Measurements from ENCODE around the gene ALPK1.
"Not testable (repeated sequence)": the region's sequence is repeated elsewhere in the genome, so short reads cannot be mapped to it uniquely, and the experiment has no call there.

The ALPK1 gene

DNA sequence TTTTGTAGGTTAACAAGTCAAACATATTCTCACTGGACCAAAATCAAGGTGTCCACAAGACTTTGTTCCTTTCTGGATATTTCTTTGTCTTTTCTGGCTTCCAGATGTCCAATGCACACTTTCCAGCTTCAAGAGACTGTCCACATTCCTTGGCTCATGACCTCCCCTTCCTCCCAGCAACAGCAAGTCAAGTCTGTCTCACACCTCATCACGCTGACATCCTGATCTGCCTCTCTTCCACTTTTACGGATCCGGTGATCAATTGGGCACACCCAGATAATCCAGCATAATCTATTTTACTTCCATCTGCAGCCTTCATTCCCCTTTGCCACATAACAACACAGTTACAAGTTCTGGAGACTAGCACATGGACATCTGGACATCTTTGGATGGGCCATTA, 21.1 kb upstream of the ALPK1 start:
- H3K27me3 ChIP-seq (ENCODE audit: control insufficient read depth, insufficient read depth, low read length) = no peaks in the 10 kb centered on the region
- no peak overlapping the region for H3K9ac ChIP-seq (ENCODE audit: low read length)
- H3K4me3 ChIP-seq (ENCODE audit: low read depth, low read length) = no peak overlapping the region
- H3K4me1 ChIP-seq (ENCODE audit: control insufficient read depth, insufficient read depth, low read length) = peaks cover 6% of the 10 kb centered on the region
- H3K9me3 ChIP-seq (ENCODE audit: control insufficient read depth, insufficient read depth, low read depth, low read length) = peaks cover 7% of the 10 kb centered on the region
- no peak overlapping the region for H3K27ac ChIP-seq (ENCODE audit: low read depth, low read length)
- H3K36me3 ChIP-seq (ENCODE audit: control insufficient read depth, insufficient read depth, low read length) = no peaks in the 10 kb centered on the region

- Histone ChIP-seq H3K4me3 (ENCODE audit: low read depth, low read length) (no peak overlapping the region), H3K27ac (ENCODE audit: low read depth, low read length) (no peak overlapping the region), H3K9me3 (ENCODE audit: control insufficient read depth, insufficient read depth, low read depth, low read length) (peaks cover 15% of the 10 kb centered on the region), H3K4me1 (ENCODE audit: control insufficient read depth, insufficient read depth, low read length) (no peaks in the 10 kb centered on the region), H3K9ac (ENCODE audit: low read length) (no peak overlapping the region), H3K36me3 (ENCODE audit: control insufficient read depth, insufficient read depth, low read length) (no peaks in the 10 kb centered on the region), H3K27me3 (ENCODE audit: control insufficient read depth, insufficient read depth, low read length) (no peaks in the 10 kb centered on the region)
These were observed 19.9 kb upstream of the ALPK1 start for GRCh38 chr4:112277220-112277619.

DNA sequence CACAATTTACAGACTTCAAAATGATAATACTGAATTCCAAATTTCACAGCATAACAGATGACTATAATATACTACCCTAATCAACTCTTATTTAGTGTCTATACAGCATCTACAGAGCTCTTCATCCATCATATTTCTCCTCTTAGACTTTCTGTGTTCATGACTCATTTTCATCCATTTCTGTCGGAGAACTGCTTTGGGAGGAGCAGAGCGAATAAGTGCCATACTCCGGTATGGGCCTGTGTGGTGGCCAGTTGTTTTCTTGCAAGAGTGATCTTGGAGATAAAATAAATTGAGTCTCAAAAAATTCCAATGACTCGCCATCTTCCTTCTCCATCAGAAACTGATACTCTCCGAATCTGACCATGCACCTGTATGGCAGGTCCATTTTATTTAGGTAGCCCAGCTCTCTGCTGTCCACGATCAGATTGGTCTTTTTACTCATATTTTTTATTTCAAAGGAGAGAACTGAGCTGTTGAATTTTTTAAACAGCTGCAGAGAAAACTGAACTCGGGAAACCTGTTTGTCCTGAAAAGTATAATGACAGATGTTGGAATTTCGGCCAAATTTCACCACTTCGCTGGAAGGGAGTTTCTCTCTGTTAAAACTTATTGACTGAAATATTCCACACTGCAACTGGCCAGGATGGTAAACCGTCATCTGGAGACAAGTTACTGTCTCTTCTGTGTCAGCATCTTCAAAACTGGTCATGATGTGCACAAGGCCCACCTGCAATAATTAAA, 19.3 kb upstream of the ALPK1 start:
- Histone ChIP-seq H3K9ac (ENCODE audit: low read length) (no peak overlapping the region), H3K36me3 (ENCODE audit: control insufficient read depth, insufficient read depth, low read length) (no peaks in the 10 kb centered on the region), H3K4me1 (ENCODE audit: control insufficient read depth, insufficient read depth, low read length) (no peaks in the 10 kb centered on the region), H3K27me3 (ENCODE audit: control insufficient read depth, insufficient read depth, low read length) (no peaks in the 10 kb centered on the region), H3K27ac (ENCODE audit: low read depth, low read length) (no peak overlapping the region), H3K9me3 (ENCODE audit: control insufficient read depth, insufficient read depth, low read depth, low read length) (peaks cover 16% of the 10 kb centered on the region), H3K4me3 (ENCODE audit: low read depth, low read length) (no peak overlapping the region)

DNA sequence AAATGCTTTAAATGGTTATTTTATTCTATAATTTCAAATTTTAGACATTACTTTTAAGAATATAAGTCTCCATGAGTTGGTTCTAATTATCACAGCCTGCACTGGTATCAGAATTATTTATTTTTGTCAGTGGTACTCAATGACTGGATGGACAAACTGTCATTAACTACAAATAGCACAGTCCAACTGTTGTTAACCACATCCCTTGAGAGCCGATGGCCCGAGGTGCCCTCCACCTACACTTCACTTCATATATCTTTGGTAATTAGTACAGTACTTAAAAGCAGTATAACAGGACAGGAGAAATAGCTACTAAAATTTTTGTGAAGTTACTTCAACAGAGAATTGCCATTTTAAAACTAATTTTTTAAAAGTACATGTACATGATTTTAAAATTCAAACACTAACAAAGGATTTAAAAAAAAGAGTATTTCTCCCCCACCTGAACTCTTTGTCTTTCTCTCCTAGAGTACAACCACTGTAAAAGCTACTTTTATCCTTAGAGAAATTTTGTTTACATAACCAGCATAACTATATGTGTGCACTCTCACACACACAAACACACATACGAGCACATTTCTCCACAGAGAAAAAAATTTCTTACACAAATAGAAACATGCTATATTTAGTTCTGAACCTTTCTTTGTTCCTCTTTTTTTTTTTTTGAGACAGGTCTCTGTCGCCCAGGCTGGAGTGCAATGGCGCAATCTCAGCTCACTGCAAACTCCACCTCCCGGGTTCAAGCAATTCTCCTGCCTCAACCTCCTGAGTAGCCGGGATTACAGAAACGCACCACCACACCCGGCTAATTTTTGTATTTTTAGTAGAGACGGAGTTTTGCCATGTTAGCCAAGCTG, 17.9 kb upstream of the ALPK1 start:
- Histone ChIP-seq H3K4me1 (ENCODE audit: control insufficient read depth, insufficient read depth, low read length) (no peaks in the 10 kb centered on the region), H3K9me3 (ENCODE audit: control insufficient read depth, insufficient read depth, low read depth, low read length) (peaks cover 16% of the 10 kb centered on the region), H3K36me3 (ENCODE audit: control insufficient read depth, insufficient read depth, low read length) (no peaks in the 10 kb centered on the region), H3K27me3 (ENCODE audit: control insufficient read depth, insufficient read depth, low read length) (no peaks in the 10 kb centered on the region), H3K4me3 (ENCODE audit: low read depth, low read length) (no peak overlapping the region), H3K27ac (ENCODE audit: low read depth, low read length) (no peak overlapping the region), H3K9ac (ENCODE audit: low read length) (no peak overlapping the region)

GRCh38 chr4:112279882-112280315, 17.3 kb upstream of the ALPK1 start:
- Histone ChIP-seq H3K27ac (ENCODE audit: low read depth, low read length) (no peak overlapping the region), H3K4me3 (ENCODE audit: low read depth, low read length) (no peak overlapping the region), H3K27me3 (ENCODE audit: control insufficient read depth, insufficient read depth, low read length) (peaks cover 4% of the 10 kb centered on the region; the same call in 1 of the 2 replicates), H3K9me3 (ENCODE audit: control insufficient read depth, insufficient read depth, low read depth, low read length) (peaks cover 16% of the 10 kb centered on the region), H3K4me1 (ENCODE audit: control insufficient read depth, insufficient read depth, low read length) (0 out of 2 replicates have a peak, but pooled peaks cover 2% of the 10 kb centered on the region), H3K9ac (ENCODE audit: low read length) (no peak overlapping the region), H3K36me3 (ENCODE audit: control insufficient read depth, insufficient read depth, low read length) (no peaks in the 10 kb centered on the region)

GRCh38 chr4:112280386-112281056, 16.6 kb upstream of the ALPK1 start:
- H3K9ac ChIP-seq (ENCODE audit: low read length) = no peak overlapping the region
- peaks cover 10% of the 10 kb centered on the region; the same call in 1 of the 2 replicates for H3K27me3 ChIP-seq (ENCODE audit: control insufficient read depth, insufficient read depth, low read length)
- peaks cover 16% of the 10 kb centered on the region for H3K9me3 ChIP-seq (ENCODE audit: control insufficient read depth, insufficient read depth, low read depth, low read length)
- 0 out of 2 replicates have a peak, but pooled peaks cover 4% of the 10 kb centered on the region for H3K4me1 ChIP-seq (ENCODE audit: control insufficient read depth, insufficient read depth, low read length)
- H3K4me3 ChIP-seq (ENCODE audit: low read depth, low read length) = no peak overlapping the region
- no peak overlapping the region for H3K27ac ChIP-seq (ENCODE audit: low read depth, low read length)
- no peaks in the 10 kb centered on the region for H3K36me3 ChIP-seq (ENCODE audit: control insufficient read depth, insufficient read depth, low read length)

GRCh38 chr4:112281895-112282398, 15.2 kb upstream of the ALPK1 start:
- H3K4me3 ChIP-seq (ENCODE audit: low read depth, low read length); H3K36me3 ChIP-seq (ENCODE audit: control insufficient read depth, insufficient read depth, low read length); H3K4me1 ChIP-seq (ENCODE audit: control insufficient read depth, insufficient read depth, low read length); H3K27ac ChIP-seq (ENCODE audit: low read depth, low read length); H3K9ac ChIP-seq (ENCODE audit: low read length): not testable (repeated sequence)
- Histone ChIP-seq H3K9me3 (ENCODE audit: control insufficient read depth, insufficient read depth, low read depth, low read length) (peaks cover 16% of the 10 kb centered on the region), H3K27me3 (ENCODE audit: control insufficient read depth, insufficient read depth, low read length) (peaks cover 20% of the 10 kb centered on the region)

DNA sequence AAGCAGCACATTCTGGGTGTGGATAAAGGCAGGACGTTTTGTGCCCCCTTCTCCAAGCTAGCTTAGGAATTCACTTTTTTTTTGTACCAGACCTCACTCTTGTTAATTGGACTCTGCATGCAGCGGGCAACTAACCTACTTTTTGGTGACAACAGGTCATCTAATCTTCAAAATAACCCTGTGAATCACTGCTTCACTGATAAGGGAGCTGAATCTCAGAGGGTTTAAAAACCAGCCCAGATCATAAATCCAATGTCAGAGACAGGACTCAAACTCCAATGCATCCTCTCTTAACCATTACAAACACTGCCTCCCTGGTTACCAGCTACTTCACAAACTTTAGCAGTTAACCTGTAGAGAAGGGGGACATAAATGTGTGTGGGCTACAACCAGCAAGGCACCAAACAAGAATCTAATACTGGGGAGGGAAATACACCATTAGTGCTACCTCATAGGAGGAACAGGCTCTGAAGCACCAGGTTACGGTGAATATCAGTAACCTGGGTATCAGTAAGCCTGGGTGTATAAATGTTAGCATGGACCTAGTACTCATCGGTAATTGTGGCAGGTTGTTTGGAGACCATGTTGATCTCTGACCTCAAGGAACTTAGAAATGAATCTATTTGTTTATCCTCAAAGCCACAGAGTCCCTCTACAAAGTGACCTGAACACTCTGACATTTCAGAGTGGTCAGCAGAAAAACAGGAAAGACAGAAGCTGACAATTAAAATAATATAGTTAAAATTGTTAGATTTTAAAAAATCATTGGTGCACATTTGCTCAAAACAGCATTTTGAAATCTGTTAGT, 14.1 kb upstream of the ALPK1 start:
- Histone ChIP-seq H3K27me3 (ENCODE audit: control insufficient read depth, insufficient read depth, low read length) (peaks cover 20% of the 10 kb centered on the region), H3K36me3 (ENCODE audit: control insufficient read depth, insufficient read depth, low read length) (no peaks in the 10 kb centered on the region), H3K9ac (ENCODE audit: low read length) (no peak overlapping the region), H3K27ac (ENCODE audit: low read depth, low read length) (no peak overlapping the region), H3K9me3 (ENCODE audit: control insufficient read depth, insufficient read depth, low read depth, low read length) (peaks cover 16% of the 10 kb centered on the region), H3K4me3 (ENCODE audit: low read depth, low read length) (no peak overlapping the region), H3K4me1 (ENCODE audit: control insufficient read depth, insufficient read depth, low read length) (0 out of 2 replicates have a peak, but pooled peaks cover 4% of the 10 kb centered on the region)

GRCh38 chr4:112284166-112284565, 13.0 kb upstream of the ALPK1 start:
- Histone ChIP-seq H3K27me3 (ENCODE audit: control insufficient read depth, insufficient read depth, low read length) (peaks cover 20% of the 10 kb centered on the region), H3K9ac (ENCODE audit: low read length) (no peak overlapping the region), H3K4me3 (ENCODE audit: low read depth, low read length) (no peak overlapping the region; the same call in 1 of the 2 replicates), H3K4me1 (ENCODE audit: control insufficient read depth, insufficient read depth, low read length) (0 out of 2 replicates have a peak, but pooled peaks cover 4% of the 10 kb centered on the region), H3K27ac (ENCODE audit: low read depth, low read length) (no peak overlapping the region), H3K9me3 (ENCODE audit: control insufficient read depth, insufficient read depth, low read depth, low read length) (peaks cover 16% of the 10 kb centered on the region), H3K36me3 (ENCODE audit: control insufficient read depth, insufficient read depth, low read length) (no peaks in the 10 kb centered on the region)

All from HUES6 (cell line).